ENCODE data around the gene RBMXL3. TPM values are rescaled to one million over a fixed set of nuclear protein-coding genes. Genes with fewer than 3 reads are reported as not detected.

Gene RBMXL3
- total and polyA plus RNA-seq, 2 donors (not counting 3 experiments of a cell fraction or from before 2014, with no cell fraction given) = not detected

DNA sequence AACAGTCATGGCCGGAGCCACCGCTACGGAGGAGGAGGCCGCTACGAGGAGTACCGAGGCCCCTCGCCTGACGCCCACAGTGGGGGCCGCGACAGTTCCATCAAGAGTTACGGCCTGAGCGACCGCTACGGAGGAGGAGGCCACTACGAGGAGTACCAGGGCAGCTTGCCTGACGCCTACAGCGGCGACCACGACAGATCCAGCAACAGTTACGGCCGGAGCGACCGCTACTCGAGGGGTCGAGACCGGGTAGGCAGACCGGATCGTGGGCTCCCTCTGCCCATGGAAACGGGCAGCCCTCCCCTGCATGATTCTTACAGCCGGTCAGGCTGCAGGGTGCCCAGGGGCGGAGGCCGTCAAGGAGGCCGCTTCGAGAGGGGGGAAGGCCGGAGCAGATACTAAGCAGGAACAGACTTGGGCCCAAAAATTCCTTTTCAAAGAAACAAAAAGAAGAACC, 3.1 kb downstream of the RBMXL3 start:
- TF ChIP-seq POLR2A (IDR thresholded peaks at IDR 0.05; ENCODE audit: low read depth, low read length) (no peak), MYC (IDR thresholded peaks at IDR 0.05; ENCODE audit: low read depth, low read length) (no peak), POLR2AphosphoS5 (IDR thresholded peaks at IDR 0.05; ENCODE audit: insufficient read depth, low read depth, low read length) (no peak), FOS (IDR thresholded peaks at IDR 0.05; ENCODE audit: borderline replicate concordance, insufficient read depth, low read length) (no peak), EZH2 (IDR thresholded peaks at IDR 0.05; ENCODE audit: borderline replicate concordance, low read depth, low read length, severe bottlenecking) (no peak), JUN (IDR thresholded peaks at IDR 0.05; ENCODE audit: borderline replicate concordance, insufficient read depth, insufficient read length, low read depth) (no peak), GATA2 (IDR thresholded peaks at IDR 0.05; ENCODE audit: insufficient read depth, insufficient read length, low read depth, low read length) (no peak), MAX (IDR thresholded peaks at IDR 0.05; ENCODE audit: insufficient read depth, insufficient read length) (no peak)
- TF ChIP-seq, protein P1, sequence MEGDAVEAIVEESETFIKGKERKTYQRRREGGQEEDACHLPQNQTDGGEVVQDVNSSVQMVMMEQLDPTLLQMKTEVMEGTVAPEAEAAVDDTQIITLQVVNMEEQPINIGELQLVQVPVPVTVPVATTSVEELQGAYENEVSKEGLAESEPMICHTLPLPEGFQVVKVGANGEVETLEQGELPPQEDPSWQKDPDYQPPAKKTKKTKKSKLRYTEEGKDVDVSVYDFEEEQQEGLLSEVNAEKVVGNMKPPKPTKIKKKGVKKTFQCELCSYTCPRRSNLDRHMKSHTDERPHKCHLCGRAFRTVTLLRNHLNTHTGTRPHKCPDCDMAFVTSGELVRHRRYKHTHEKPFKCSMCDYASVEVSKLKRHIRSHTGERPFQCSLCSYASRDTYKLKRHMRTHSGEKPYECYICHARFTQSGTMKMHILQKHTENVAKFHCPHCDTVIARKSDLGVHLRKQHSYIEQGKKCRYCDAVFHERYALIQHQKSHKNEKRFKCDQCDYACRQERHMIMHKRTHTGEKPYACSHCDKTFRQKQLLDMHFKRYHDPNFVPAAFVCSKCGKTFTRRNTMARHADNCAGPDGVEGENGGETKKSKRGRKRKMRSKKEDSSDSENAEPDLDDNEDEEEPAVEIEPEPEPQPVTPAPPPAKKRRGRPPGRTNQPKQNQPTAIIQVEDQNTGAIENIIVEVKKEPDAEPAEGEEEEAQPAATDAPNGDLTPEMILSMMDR (IDR thresholded peaks at IDR 0.05; ENCODE audit: extremely low read depth in 1 of 2, insufficient read depth in 1 of 2, low read depth in 1 of 2, low read length in 2 of 2) = no peak
- dilution Hi-C loops (cut with MboI; ENCODE audit: extremely low pct_ligation_motif_present, low sequenced_read_pairs) (no loop called here), intact Hi-C loops (cut with micrococcal nuclease) (no loop called here)
- no peak overlapping the region for H3K4me2 ChIP-seq (ENCODE audit: insufficient read depth, low read length)
- no TSS peak for BruUV-seq (replicated peaks)
- ChIA-PET POLR2A (no interaction called here), CTCF (no interaction called here)
- H3K27ac ChIP-seq (ENCODE audit: insufficient read depth, low read depth, low read length) = no peak overlapping the region
- H3K4me1 ChIP-seq (ENCODE audit: control insufficient read depth, extremely low read depth, insufficient read depth, low read length) = no peaks in the 10 kb centered on the region
- H4K20me1 ChIP-seq (replicated peaks; ENCODE audit: control insufficient read depth, extremely low read depth, insufficient read depth, low read length) = no peaks in the 10 kb centered on the region
- H3K36me3 ChIP-seq (ENCODE audit: control insufficient read depth in 2 of 2, extremely low read depth in 1 of 2, insufficient read depth in 2 of 2, low read length in 2 of 2) = no peaks in the 10 kb centered on the region
- no peak for FAIRE-seq
- no peak overlapping the region for H2AFZ ChIP-seq (ENCODE audit: low read depth, low read length)
- H3K27me3 ChIP-seq (ENCODE audit: control insufficient read depth in 2 of 2, insufficient read depth in 2 of 2, low read length in 2 of 2) = no peaks in the 10 kb centered on the region
- H3K4me3 ChIP-seq (replicated peaks in 1 of 3; ENCODE audit: insufficient read depth in 1 of 3, low read depth in 1 of 3, low read length in 3 of 3) = no peak overlapping the region
- no peaks in the 10 kb centered on the region for H3K79me2 ChIP-seq (ENCODE audit: control insufficient read depth, insufficient read depth, low read length)
- H3K9ac ChIP-seq (replicated peaks; ENCODE audit: extremely low read depth, insufficient read depth, low read length) = no peak overlapping the region
- no peaks in the 10 kb centered on the region for H3K9me1 ChIP-seq (replicated peaks; ENCODE audit: control insufficient read depth, extremely low read depth, insufficient read depth, low read length)
- no peak for DNase-seq (ENCODE audit: low read depth, low spot score)
- H3K9me3 ChIP-seq (replicated peaks; ENCODE audit: control insufficient read depth, insufficient read depth, low read length) = no peaks in the 10 kb centered on the region
